MG63 (cell line): Measurements from ENCODE around the gene ZBTB16. TPM values are rescaled to one million over a fixed set of nuclear protein-coding genes. Genes with fewer than 3 reads are reported as not detected.

Experiments used
- DNase-seq: peaks from one replicate; pipeline ENCODE4 v3.0.0-alpha.2; 2020
- H3K27me3 ChIP-seq: fragments of 250-450 bp; sonication (Bioruptor Pico); 2 replicates; pipeline ENCODE4 v1.5.1; 2020; ENCODE audit warnings: mild to moderate bottlenecking, moderate library complexity
- H3K36me3 ChIP-seq: fragments of 250-450 bp; sonication (Bioruptor Pico); 2 replicates; pipeline ENCODE4 v1.5.1; 2020; ENCODE audit warnings: mild to moderate bottlenecking, moderate library complexity
- H3K4me3 ChIP-seq: fragments of 250-450 bp; sonication (Bioruptor Pico); 2 replicates; pipeline ENCODE4 v1.5.1; 2020; ENCODE audit warnings: mild to moderate bottlenecking, moderate library complexity
- H3K9me3 ChIP-seq: fragments of 250-450 bp; sonication (Bioruptor Pico); 2 replicates; pipeline ENCODE4 v1.5.1; 2020; ENCODE audit warnings: mild to moderate bottlenecking, moderate library complexity
- total RNA-seq: library from RNA; depleted of rRNA; stranded (reverse); fragments of >200 nt; shearing (Covaris generic); gene quantifications from 2 replicates; pipeline ENCODE4 v1.2.3, GENCODE V29; 2014; ENCODE audit warnings: low replicate concordance

Gene ZBTB16
- total RNA-seq, 1 experiment from 2014 or later: not detected

DNA sequence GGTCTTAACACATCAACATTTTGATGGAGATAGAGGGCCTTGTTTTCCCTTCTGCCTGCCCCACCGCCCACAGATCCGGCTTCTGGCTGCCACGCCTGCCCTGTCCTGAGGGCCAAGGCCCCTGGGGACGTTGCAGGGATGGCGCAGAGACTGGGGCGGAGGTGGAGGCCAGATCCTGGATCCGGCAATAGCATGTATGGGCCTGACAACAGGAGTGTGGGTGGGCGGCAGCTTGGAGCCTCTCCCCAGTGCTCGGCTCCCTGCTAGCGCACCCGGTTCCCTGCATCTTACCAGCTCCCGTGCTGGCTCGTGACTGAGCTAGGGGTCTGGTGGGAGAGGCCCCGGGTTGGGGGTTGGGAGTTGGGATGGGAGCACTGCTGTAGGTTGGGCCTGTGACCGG is 95.6 kb downstream of the ZBTB16 start:
- no peaks in the 10 kb centered on the region for H3K9me3 ChIP-seq
- DNase-seq: no peak
- no peaks in the 10 kb centered on the region for H3K36me3 ChIP-seq
- peaks cover 5% of the 10 kb centered on the region for H3K27me3 ChIP-seq
- H3K4me3 ChIP-seq: no peak overlapping the region

DNA sequence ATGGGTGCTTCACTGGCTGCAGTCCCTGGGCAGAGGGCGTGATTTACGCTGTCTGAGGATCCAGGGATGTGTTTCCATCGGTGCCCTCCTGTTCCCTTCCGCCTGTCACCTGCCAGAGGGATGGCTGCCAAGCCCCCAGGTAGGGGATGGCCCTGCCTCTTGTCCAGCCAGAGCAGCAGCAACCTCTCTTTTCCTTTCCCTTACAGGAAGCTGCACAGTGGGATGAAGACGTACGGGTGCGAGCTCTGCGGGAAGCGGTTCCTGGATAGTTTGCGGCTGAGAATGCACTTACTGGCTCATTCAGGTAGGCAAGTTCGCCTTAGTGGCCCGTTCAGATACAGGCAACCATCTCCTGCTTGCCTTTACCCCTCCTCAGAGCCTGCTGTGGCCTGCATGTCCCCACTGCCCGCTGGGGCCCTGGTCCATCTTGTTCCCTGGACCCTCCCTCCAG is 96.6 kb downstream of the ZBTB16 start:
- no peak overlapping the region for H3K4me3 ChIP-seq
- no peaks in the 10 kb centered on the region for H3K9me3 ChIP-seq
- H3K36me3 ChIP-seq: no peaks in the 10 kb centered on the region
- DNase-seq: no peak
- H3K27me3 ChIP-seq: peaks cover 5% of the 10 kb centered on the region

DNA sequence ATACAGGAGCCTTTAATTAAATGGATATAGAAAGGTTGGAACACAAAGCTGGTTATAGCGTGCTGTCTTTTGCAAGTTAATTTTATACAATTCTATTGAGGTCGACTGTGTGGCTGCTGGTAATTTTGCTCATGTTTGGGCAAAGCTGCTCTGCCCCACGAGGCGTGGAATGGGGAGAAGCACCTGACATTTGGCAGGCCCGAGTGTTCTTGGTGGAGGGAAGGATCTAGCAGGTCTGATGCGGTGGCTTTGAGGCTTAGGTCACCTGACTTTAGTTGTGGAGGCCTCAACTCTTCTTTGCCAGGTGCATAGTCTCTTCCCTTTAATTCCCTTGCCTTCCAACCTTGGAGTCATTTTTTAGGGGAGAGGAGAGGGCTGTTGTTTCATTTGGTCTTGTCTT is 97.3 kb downstream of the ZBTB16 start:
- DNase-seq: no peak
- Histone ChIP-seq H3K36me3 (no peaks in the 10 kb centered on the region), H3K9me3 (no peaks in the 10 kb centered on the region), H3K27me3 (peaks cover 5% of the 10 kb centered on the region), H3K4me3 (no peak overlapping the region)

- no peak overlapping the region for H3K4me3 ChIP-seq
- H3K36me3 ChIP-seq: no peaks in the 10 kb centered on the region
- no peaks in the 10 kb centered on the region for H3K9me3 ChIP-seq
- no peak for DNase-seq
- H3K27me3 ChIP-seq: peaks cover 3% of the 10 kb centered on the region; the same call in 1 of the 2 replicates
Observed at GRCh38 chr11:114157476-114158050, 98.1 kb downstream of the ZBTB16 start.

GRCh38 chr11:114158421-114158820 is 98.9 kb downstream of the ZBTB16 start:
- Histone ChIP-seq H3K9me3 (no peaks in the 10 kb centered on the region), H3K4me3 (no peak overlapping the region), H3K27me3 (peaks cover 3% of the 10 kb centered on the region; the same call in 1 of the 2 replicates), H3K36me3 (no peaks in the 10 kb centered on the region)
- DNase-seq: no peak

DNA sequence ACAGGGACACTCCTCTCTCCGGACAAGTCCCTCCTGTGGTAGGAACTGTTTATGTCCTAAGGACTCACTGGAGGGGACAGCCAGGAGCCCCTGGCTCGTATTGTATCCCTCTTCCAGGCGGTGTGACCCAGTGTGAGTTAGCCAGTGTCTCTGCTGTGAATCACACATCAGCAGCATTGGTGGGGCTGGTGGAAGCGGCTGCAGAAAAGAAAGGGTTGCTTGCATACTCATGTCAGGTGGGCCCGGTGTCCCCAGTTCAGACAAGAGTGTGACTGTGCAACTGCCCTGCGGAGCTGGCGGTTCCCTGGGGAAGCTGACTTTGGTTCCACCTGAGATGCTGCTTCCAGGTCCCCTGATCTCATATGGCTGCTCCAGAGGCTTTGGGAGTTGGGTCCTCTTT is 99.4 kb downstream of the ZBTB16 start:
- Histone ChIP-seq H3K4me3 (no peak overlapping the region), H3K9me3 (no peaks in the 10 kb centered on the region), H3K36me3 (no peaks in the 10 kb centered on the region), H3K27me3 (peaks cover 3% of the 10 kb centered on the region; the same call in 1 of the 2 replicates)
- DNase-seq: peak; percentile 50

GRCh38 chr11:114159320-114159719 is 99.8 kb downstream of the ZBTB16 start:
- H3K4me3 ChIP-seq: no peak overlapping the region
- H3K27me3 ChIP-seq: peaks cover 3% of the 10 kb centered on the region; the same call in 1 of the 2 replicates
- no peaks in the 10 kb centered on the region for H3K9me3 ChIP-seq
- H3K36me3 ChIP-seq: no peaks in the 10 kb centered on the region
- no peak for DNase-seq

DNA sequence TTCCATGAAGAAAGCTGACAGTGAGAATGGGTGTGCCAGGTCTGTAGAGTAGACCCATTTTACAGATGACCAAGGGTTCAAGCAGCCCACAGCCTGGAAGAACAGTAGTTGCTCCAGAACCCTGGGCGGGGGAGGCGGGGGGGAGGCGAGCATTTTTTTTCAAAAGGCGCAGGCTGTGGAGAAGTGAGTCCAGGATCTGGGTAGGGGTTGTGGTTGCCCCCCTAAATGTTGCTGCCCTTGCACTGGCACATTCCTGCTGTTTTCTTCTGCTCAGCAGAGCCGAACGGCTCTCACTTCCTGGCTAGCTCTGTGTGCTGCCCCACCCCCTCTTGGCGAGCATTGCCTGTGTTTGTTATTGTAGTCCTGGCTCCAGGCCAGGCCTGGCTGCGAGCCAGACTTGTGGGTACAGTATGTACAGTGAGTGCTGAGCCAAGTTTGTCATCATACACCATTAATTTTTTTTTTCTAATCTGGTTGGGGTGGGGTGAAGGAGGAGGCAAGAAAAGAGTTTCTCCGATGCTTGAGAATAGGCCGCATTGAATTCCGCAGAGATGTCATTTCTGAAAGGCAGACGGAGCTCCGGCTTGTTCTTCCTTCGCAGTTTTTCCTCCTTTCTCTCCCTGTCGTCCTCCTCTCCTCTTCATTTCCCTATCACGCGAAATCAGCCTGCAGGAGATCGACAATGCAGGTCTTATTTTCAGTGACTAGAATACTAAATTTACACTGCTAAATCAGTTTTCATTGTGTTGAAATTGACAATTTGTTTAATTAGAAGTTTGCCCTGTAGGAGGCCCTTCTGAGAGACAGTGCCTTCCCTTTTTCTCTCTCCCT is 100.5 kb downstream of the ZBTB16 start:
- Histone ChIP-seq H3K36me3 (no peaks in the 10 kb centered on the region), H3K27me3 (peaks cover 3% of the 10 kb centered on the region; the same call in 1 of the 2 replicates), H3K9me3 (no peaks in the 10 kb centered on the region), H3K4me3 (no peak overlapping the region)
- DNase-seq: peak; percentile 90

- H3K27me3 ChIP-seq: peaks cover 3% of the 10 kb centered on the region; the same call in 1 of the 2 replicates
Observed at GRCh38 chr11:114160894-114161293, 101.4 kb downstream of the ZBTB16 start.

GRCh38 chr11:114161486-114162250 is 102.2 kb downstream of the ZBTB16 start:
- Histone ChIP-seq H3K4me3 (no peak overlapping the region), H3K27me3 (peaks cover 3% of the 10 kb centered on the region; the same call in 1 of the 2 replicates), H3K36me3 (no peaks in the 10 kb centered on the region), H3K9me3 (no peaks in the 10 kb centered on the region)
- no peak for DNase-seq

More at GRCh38 chr11:114160894-114161293, 101.4 kb downstream of the ZBTB16 start:
- DNase-seq: no peak
- Histone ChIP-seq H3K9me3 (no peaks in the 10 kb centered on the region), H3K36me3 (no peaks in the 10 kb centered on the region), H3K4me3 (no peak overlapping the region)

- no peaks in the 10 kb centered on the region for H3K36me3 ChIP-seq
- H3K27me3 ChIP-seq: peaks cover 3% of the 10 kb centered on the region
- DNase-seq: peak; percentile 92
- no peaks in the 10 kb centered on the region for H3K9me3 ChIP-seq
- H3K4me3 ChIP-seq: no peak overlapping the region
Observed at GRCh38 chr11:114162719-114163123, 103.2 kb downstream of the ZBTB16 start.

GRCh38 chr11:114163229-114163631 is 103.7 kb downstream of the ZBTB16 start:
- Histone ChIP-seq H3K9me3 (no peaks in the 10 kb centered on the region), H3K27me3 (peaks cover 3% of the 10 kb centered on the region), H3K4me3 (no peak overlapping the region; the same call in 1 of the 2 replicates), H3K36me3 (no peaks in the 10 kb centered on the region)
- DNase-seq: no peak

GRCh38 chr11:114163830-114164401 is 104.4 kb downstream of the ZBTB16 start:
- no peak for DNase-seq
- Histone ChIP-seq H3K9me3 (no peaks in the 10 kb centered on the region), H3K27me3 (peaks cover 3% of the 10 kb centered on the region), H3K4me3 (no peak overlapping the region), H3K36me3 (no peaks in the 10 kb centered on the region)

- H3K4me3 ChIP-seq: no peak overlapping the region
- peaks cover 2% of the 10 kb centered on the region for H3K27me3 ChIP-seq
- no peak for DNase-seq
- no peaks in the 10 kb centered on the region for H3K9me3 ChIP-seq
- no peaks in the 10 kb centered on the region for H3K36me3 ChIP-seq
Observed at GRCh38 chr11:114164546-114164945, 105.0 kb downstream of the ZBTB16 start.

GRCh38 chr11:114165326-114166230 is 106.1 kb downstream of the ZBTB16 start:
- no peak for DNase-seq
- Histone ChIP-seq H3K9me3 (no peaks in the 10 kb centered on the region), H3K4me3 (no peak overlapping the region), H3K36me3 (no peaks in the 10 kb centered on the region), H3K27me3 (peaks cover 2% of the 10 kb centered on the region)

DNA sequence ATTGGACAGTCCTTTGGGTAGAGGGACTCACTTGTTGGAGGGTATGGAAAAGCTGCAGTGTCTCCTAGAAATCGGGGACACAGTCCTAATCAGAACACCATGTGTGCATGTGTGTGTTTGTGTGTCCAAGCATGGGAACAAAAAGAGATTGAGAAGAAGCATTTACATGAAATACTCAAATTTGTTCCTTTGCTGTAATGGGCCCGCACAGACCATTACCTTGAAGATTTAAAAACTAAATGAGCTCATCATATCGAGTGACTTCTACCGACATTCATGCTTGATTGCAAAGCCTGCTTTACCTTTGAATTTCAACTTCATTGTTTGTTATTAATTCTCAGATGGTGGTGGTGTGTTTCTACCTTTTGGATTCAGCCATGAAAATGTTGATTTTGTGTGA is 106.9 kb downstream of the ZBTB16 start:
- DNase-seq: no peak
- peaks cover 2% of the 10 kb centered on the region; the same call in 1 of the 2 replicates for H3K27me3 ChIP-seq
- no peak overlapping the region for H3K4me3 ChIP-seq
- H3K9me3 ChIP-seq: no peaks in the 10 kb centered on the region
- H3K36me3 ChIP-seq: no peaks in the 10 kb centered on the region
